ENCODE results near the gene LAMB4. TPM values are rescaled to one million over a fixed set of nuclear protein-coding genes. Genes with fewer than 3 reads are reported as not detected.

Gene LAMB4
- total and polyA plus RNA-seq, 2 of the 8 experiments (the other 6 are each of a cell fraction or from before 2014, with no cell fraction given) = not detected

- TF ChIP-seq CHD7 (IDR thresholded peaks at IDR 0.05; ENCODE audit: insufficient replicate concordance, low read length) (no peak), JUN (IDR thresholded peaks at IDR 0.05; ENCODE audit: low read depth, low read length) (no peak), CBX8 (IDR thresholded peaks at IDR 0.05; ENCODE audit: borderline replicate concordance, low read depth, low read length) (no peak), TBP (IDR thresholded peaks at IDR 0.05; ENCODE audit: low read depth, low read length) (no peak)
Observed at GRCh38 chr7:108017776-108018151, 112.4 kb downstream of the LAMB4 start (continued).

All from H1 (cell line).